ENCODE measurements around the gene PPM1N.

The PPM1N gene

DNA sequence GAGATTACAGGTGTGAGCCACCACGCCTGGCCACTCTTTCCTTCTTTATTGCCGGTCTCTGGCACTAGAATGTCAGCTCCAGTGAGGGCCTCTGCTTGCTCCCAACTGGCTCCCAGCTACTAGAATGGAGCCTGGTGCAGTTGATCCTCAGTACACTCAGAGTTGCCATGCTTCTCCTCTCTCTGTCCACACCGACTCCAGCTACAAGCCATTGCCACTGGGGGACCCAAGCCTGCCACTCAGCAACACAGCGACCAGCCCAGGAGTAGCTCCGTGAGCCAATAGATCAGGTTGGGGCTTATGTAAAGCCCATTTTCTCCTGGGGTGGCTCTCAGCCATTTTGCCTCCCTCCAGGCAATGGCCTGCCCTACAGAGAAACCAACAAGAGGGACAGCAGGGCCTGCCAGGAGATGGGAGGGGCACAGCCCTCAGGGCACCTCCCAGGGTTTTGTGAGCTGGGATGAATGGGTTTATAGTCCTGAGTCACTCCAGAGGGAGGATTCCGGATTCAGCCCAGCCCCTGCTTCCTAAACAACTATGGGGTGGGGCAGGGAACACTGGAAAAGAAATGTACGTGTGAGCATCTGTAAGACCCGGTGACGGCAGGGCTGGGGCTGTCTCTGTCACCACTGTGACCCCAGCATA, 49.8 kb downstream of the PPM1N start:
- Histone ChIP-seq H3K9me3 (ENCODE audit: control insufficient read depth in 5 of 5, low read length in 5 of 5) (no peaks in the 10 kb centered on the region), H3K4me3 (ENCODE audit: low read depth in 1 of 5, low read length in 5 of 5) (no peak overlapping the region), H3K27ac (ENCODE audit: low read depth, low read length) (no peak overlapping the region), H3K36me3 (ENCODE audit: control insufficient read depth in 5 of 5, insufficient read depth in 5 of 5, low read length in 5 of 5) (peaks cover 0 to 4% (median 3%) of the 10 kb centered on the region in 5 donors), H3K4me1 (ENCODE audit: control insufficient read depth in 5 of 5, insufficient read depth in 5 of 5, low read length in 5 of 5) (peaks cover 0 to 3% (median 0%) of the 10 kb centered on the region in 5 donors), H3K27me3 (ENCODE audit: control insufficient read depth in 5 of 5, insufficient read depth in 4 of 5, low read length in 5 of 5) (no peaks in the 10 kb centered on the region), H3K9ac (ENCODE audit: low read length in 5 of 5) (no peak overlapping the region)

Measured in subcutaneous abdominal adipose tissue (tissue), 5 donors.